Thyroid gland (tissue), 4 donors: Measurements from ENCODE around the gene ITGAE. TPM values are rescaled to one million over a fixed set of nuclear protein-coding genes. Genes with fewer than 3 reads are reported as not detected.

ENCODE experiments used
- DNase-seq, 2 donors: peaks; one replicate each; pipeline ENCODE4 v3.0.0-alpha.2; 2019
- H3K27ac ChIP-seq, 3 donors: fragments of 200-600 bp; sonication (generic); 1 replicate in 2 of 3; 2 replicates in 1 of 3; pipeline ENCODE4 v1.5.1; 2016 to 2019; ENCODE audit warnings: mild to moderate bottlenecking in 1 of 3, moderate library complexity in 1 of 3
- H3K27me3 ChIP-seq: fragments of 200-600 bp; sonication (generic); one replicate; pipeline ENCODE4 v1.5.1; 2019
- H3K36me3 ChIP-seq, 2 donors: fragments of 200-600 bp; sonication (generic); one replicate each; pipeline ENCODE4 v1.5.1; 2016 to 2019
- H3K4me1 ChIP-seq, 2 donors: fragments of 200-600 bp; sonication (generic); one replicate each; pipeline ENCODE4 v1.5.1; 2017 to 2019
- H3K4me3 ChIP-seq, 3 donors: fragments of 200-600 bp; sonication (generic); replicated peaks in 1 of 3; 1 replicate in 2 of 3; 2 replicates in 1 of 3; pipeline ENCODE4 v1.5.1; 2016; ENCODE audit warnings: mild to moderate bottlenecking in 1 of 3
- H3K9me3 ChIP-seq: fragments of 200-600 bp; sonication (generic); one replicate; pipeline ENCODE4 v1.5.1; 2017
- CTCF ChIP-seq, 6 experiments: fragments of 200-600 bp in 3 of 6; fragments of 450-650 bp in 3 of 6; sonication (generic) in 3 of 6; IDR thresholded peaks; one replicate each; pipeline ENCODE4 v1.5.1; 2016 to 2019; ENCODE audit warnings: antibody characterized with exemption in 6 of 6, mild to moderate bottlenecking in 2 of 6, inconsistent platforms in 1 of 6, moderate library complexity in 1 of 6
- POLR2A ChIP-seq, 2 donors: fragments of 450-650 bp; IDR thresholded peaks; one replicate each; pipeline ENCODE4 v1.6.1; 2017; ENCODE audit warnings: antibody characterized with exemption in 2 of 2, mild to moderate bottlenecking in 2 of 2, moderate library complexity in 1 of 2
- WGBS, 2 donors: methylation state at CpG; one replicate each; pipeline ENCODE4 v1.1.5; 2017; 5-methylcytosine and 5-hydroxymethylcytosine counted together
- intact Hi-C: fragments of 100-400 bp; cut with DNase I; formaldehyde crosslinking; loops from one replicate; pipeline ENCODE4 v1.15.1; 2023
- total RNA-seq, 4 donors: library from RNA; depleted of rRNA; stranded (reverse); fragments of >200 nt; gene quantifications; one replicate each; pipeline ENCODE4 v1.2.3, GENCODE V29; 2016

The ITGAE gene
- total RNA-seq, 4 donors from 2014 or later, result 5.5 to 31.9 (median 19.4) TPM

- no peak for DNase-seq
- no peak for TF ChIP-seq POLR2A (IDR thresholded peaks at IDR 0.05)
- no peak for TF ChIP-seq CTCF (IDR thresholded peaks at IDR 0.05)
- H3K27me3 ChIP-seq, result no peaks in the 10 kb centered on the region
- no peaks in the 10 kb centered on the region for H3K4me1 ChIP-seq
- no peaks in the 10 kb centered on the region for H3K9me3 ChIP-seq
- no peaks in the 10 kb centered on the region for H3K36me3 ChIP-seq
- intact Hi-C loops, result no loop called here
- 91% methylated on average over 9 of the region's 9 CpGs for WGBS, 2 donors
- no peak overlapping the region for H3K27ac ChIP-seq
- no peak overlapping the region for H3K4me3 ChIP-seq
Measured at GRCh38 chr17:3747805-3748204, 53.2 kb downstream of the ITGAE start.

GRCh38 chr17:3745071-3745470, 55.9 kb downstream of the ITGAE start:
- DNase-seq, result no peak
- Histone ChIP-seq H3K36me3 (no peaks in the 10 kb centered on the region), H3K4me3 (no peak overlapping the region), H3K27me3 (no peaks in the 10 kb centered on the region), H3K4me1 (no peaks in the 10 kb centered on the region), H3K27ac (no peak overlapping the region), H3K9me3 (no peaks in the 10 kb centered on the region)
- intact Hi-C loops, result no loop called here
- WGBS, 2 donors, result 81 to 91% methylated on average over 10 of the region's 10 CpGs
- TF ChIP-seq CTCF (IDR thresholded peaks at IDR 0.05), result no peak
- TF ChIP-seq POLR2A (IDR thresholded peaks at IDR 0.05), result no peak

GRCh38 chr17:3744014-3744413, 57.0 kb downstream of the ITGAE start:
- intact Hi-C loops, result no loop called here

GRCh38 chr17:3740611-3741073, 60.3 kb downstream of the ITGAE start:
- no peak overlapping the region for H3K4me3 ChIP-seq
- intact Hi-C loops, result no loop called here
- H3K36me3 ChIP-seq, result no peaks in the 10 kb centered on the region
- 50 to 54% methylated on average over 14 of the region's 14 CpGs for WGBS, 2 donors
- DNase-seq, result peak in 1 of 2 donors; percentile 15
- TF ChIP-seq POLR2A (IDR thresholded peaks at IDR 0.05) (no peak), CTCF (IDR thresholded peaks at IDR 0.05) (no peak)
- no peaks in the 10 kb centered on the region for H3K9me3 ChIP-seq
- no peak overlapping the region for H3K27ac ChIP-seq
- H3K27me3 ChIP-seq, result no peaks in the 10 kb centered on the region
- H3K4me1 ChIP-seq, result peaks cover 0 to 21% of the 10 kb centered on the region in 2 donors

More at GRCh38 chr17:3744014-3744413, 57.0 kb downstream of the ITGAE start:
- Histone ChIP-seq H3K9me3 (no peaks in the 10 kb centered on the region), H3K4me3 (no peak overlapping the region), H3K27ac (no peak overlapping the region), H3K4me1 (peaks cover 0 to 5% of the 10 kb centered on the region in 2 donors), H3K36me3 (no peaks in the 10 kb centered on the region), H3K27me3 (no peaks in the 10 kb centered on the region)
- DNase-seq, result no peak
- 79 to 87% methylated on average over 3 of the region's 3 CpGs for WGBS, 2 donors
- TF ChIP-seq CTCF (IDR thresholded peaks at IDR 0.05) (no peak), POLR2A (IDR thresholded peaks at IDR 0.05) (no peak)

GRCh38 chr17:3739422-3740124, 61.4 kb downstream of the ITGAE start:
- Histone ChIP-seq H3K4me1 (peaks cover 0 to 21% of the 10 kb centered on the region in 2 donors), H3K9me3 (no peaks in the 10 kb centered on the region), H3K4me3 (no peak overlapping the region), H3K36me3 (no peaks in the 10 kb centered on the region), H3K27ac (no peak overlapping the region), H3K27me3 (no peaks in the 10 kb centered on the region)
- DNase-seq, result no peak
- intact Hi-C loops, result no loop called here
- 73 to 79% methylated on average over 16 of the region's 16 CpGs for WGBS, 2 donors
- no peak for TF ChIP-seq CTCF (IDR thresholded peaks at IDR 0.05)
